ENCODE data around the gene ARL16. TPM values are rescaled to one million over a fixed set of nuclear protein-coding genes. Genes with fewer than 3 reads are reported as not detected.

The ARL16 gene
- total and polyA plus RNA-seq, 9 donors: 22.8 to 55.5 (median 31.1) TPM

DNA sequence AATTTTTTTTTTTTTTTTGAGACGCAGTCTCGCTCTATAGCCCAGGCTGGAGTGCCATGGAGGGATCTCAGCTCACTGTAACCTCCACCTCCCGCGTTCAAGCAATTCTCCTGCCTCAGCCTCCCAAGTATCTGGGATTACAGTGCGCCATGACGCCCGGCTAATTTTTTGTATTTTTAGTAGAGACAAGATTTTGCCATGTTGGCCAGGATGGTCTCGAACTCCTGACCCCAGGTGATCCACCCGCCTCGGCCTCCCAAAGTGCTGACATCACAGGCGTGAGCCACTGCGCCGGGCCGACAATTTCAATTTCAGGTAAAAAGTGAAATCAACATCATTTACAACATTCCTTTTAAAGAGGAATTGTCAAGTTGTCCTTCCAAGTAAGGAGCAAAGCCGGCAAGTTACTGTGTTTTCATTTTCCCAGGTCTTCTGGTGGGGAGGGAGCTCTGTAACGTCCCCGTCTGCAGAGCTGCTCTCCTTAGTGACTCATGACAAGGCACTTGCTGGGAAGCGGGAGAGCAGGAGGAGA, 47.6 kb downstream of the ARL16 start:
- no peaks in the 10 kb centered on the region for H3K36me3 ChIP-seq
- intact Hi-C loops (cut with DNase I): no loop called here
- peak overlapping the region in 1 of 2 donors; percentile 59 for H3K27ac ChIP-seq
- H3K27me3 ChIP-seq: no peaks in the 10 kb centered on the region
- H3K9me3 ChIP-seq: no peaks in the 10 kb centered on the region
- peak overlapping the region; percentile 84 for H3K4me3 ChIP-seq
- H3K4me1 ChIP-seq (ENCODE audit: insufficient read depth): peaks cover 9% of the 10 kb centered on the region
- WGBS, 3 donors: 26 to 35% (median 27%) methylated on average over 18 of the region's 18 CpGs
- TF ChIP-seq POLR2A (IDR thresholded peaks at IDR 0.05) (no peak), CTCF (IDR thresholded peaks at IDR 0.05) (no peak)
- no peak for DNase-seq

DNA sequence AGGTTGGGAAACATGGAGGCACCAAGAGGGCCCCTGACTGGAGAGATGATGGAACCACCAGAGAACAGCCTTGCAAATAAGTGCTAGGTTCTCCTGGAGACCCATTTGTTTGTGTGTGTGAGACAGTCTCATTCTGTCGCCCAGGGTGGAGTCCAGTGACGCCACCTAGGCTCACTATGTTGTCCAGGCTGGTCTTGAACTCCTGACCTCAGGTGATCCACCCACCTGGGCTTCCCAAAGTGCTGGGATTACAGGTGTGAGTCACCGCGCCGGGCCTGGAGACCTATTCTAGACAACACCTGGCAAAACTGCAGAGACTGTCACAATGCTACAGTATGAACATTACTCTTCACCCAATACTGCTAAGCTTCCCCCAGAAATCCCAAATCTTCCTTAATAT, 48.2 kb downstream of the ARL16 start:
- Histone ChIP-seq H3K27me3 (no peaks in the 10 kb centered on the region), H3K4me3 (peak overlapping the region; percentile 84), H3K9me3 (no peaks in the 10 kb centered on the region), H3K36me3 (no peaks in the 10 kb centered on the region), H3K4me1 (ENCODE audit: insufficient read depth) (peaks cover 9% of the 10 kb centered on the region), H3K27ac (no peak overlapping the region)
- WGBS, 3 donors: 86 to 97% (median 90%) methylated on average over 5 of the region's 5 CpGs
- intact Hi-C loops (cut with DNase I): no loop called here
- no peak for DNase-seq
- no peak for TF ChIP-seq CTCF (IDR thresholded peaks at IDR 0.05)
- no peak for TF ChIP-seq EP300 (IDR thresholded peaks at IDR 0.05)
- TF ChIP-seq POLR2A (IDR thresholded peaks at IDR 0.05): no peak

DNA sequence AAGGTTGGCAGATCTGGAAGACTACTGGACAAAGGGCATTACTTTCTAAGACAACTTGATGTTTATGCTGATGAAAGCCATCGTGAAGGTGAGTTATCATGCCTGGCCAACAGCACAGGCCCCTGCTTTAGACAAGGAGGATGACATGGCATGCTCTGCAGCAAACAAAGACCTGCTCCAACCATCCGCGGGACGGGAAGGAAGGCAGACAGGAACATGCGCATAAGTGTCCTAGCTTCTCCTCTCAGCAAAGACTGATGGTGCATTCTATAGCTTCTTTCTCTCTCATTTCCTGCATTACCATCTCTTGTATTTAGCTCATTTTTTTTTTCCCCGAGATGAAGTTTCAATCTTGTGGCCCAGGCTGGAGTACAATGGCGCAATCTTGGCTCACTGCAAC, 52.1 kb downstream of the ARL16 start:
- TF ChIP-seq CTCF (IDR thresholded peaks at IDR 0.05): no peak
- TF ChIP-seq POLR2A (IDR thresholded peaks at IDR 0.05): no peak
- no peak for TF ChIP-seq EP300 (IDR thresholded peaks at IDR 0.05)
- Histone ChIP-seq H3K4me1 (ENCODE audit: insufficient read depth) (peaks cover 6% of the 10 kb centered on the region), H3K27me3 (no peaks in the 10 kb centered on the region), H3K36me3 (no peaks in the 10 kb centered on the region), H3K27ac (no peak overlapping the region), H3K9me3 (no peaks in the 10 kb centered on the region), H3K4me3 (no peak overlapping the region)
- DNase-seq: no peak
- intact Hi-C loops (cut with DNase I): no loop called here
- 77 to 85% (median 82%) methylated on average over 7 of the region's 7 CpGs for WGBS, 3 donors

Small RNA genes lying within 50 kb of the gene (microRNA-seq; reads per million reads assigned to microRNA genes)
- 0 reads per million in 3 donors for gene MIR6786

Small RNA genes lying within 50 kb of the gene (small RNA-seq; reads per million reads assigned to genes)
- gene MIR6786: not detected

Other genes starting within 250 kb of the ARL16 start
- gene ACTG1, start 171.0 kb downstream of the ARL16 start, total RNA-seq: 1,000 to 10,000 TPM; 3,016 to 5,681 (median 4,174) TPM
- gene ACTG1, start 171.0 kb downstream of the ARL16 start, polyA plus RNA-seq: 1,000 to 10,000 TPM; 1,825 to 3,391 TPM
- gene FSCN2, start 155.4 kb downstream of the ARL16 start, total RNA-seq: 1 to 10 TPM; 1.8 to 6.4 (median 3.9) TPM
- 1 to 10 TPM in 1 of 2 donors, under 1 TPM in 1; 0.13 to 1.6 TPM for gene FSCN2, start 155.4 kb downstream of the ARL16 start, polyA plus RNA-seq
- 10 to 100 TPM; 14.9 to 29.1 (median 25.1) TPM for gene FAAP100, start 131.4 kb downstream of the ARL16 start, total RNA-seq
- gene FAAP100, start 131.4 kb downstream of the ARL16 start, polyA plus RNA-seq: 10 to 100 TPM in 1 of 2 donors, under 1 TPM in 1; 0.77 to 19.7 TPM
- gene NPLOC4, start 46.7 kb downstream of the ARL16 start, total RNA-seq: 10 to 100 TPM; 24.4 to 76.0 (median 56.3) TPM
- gene NPLOC4, start 46.7 kb downstream of the ARL16 start, polyA plus RNA-seq: 10 to 100 TPM; 25.4 to 84.8 TPM
- 1 to 10 TPM in 4 of 7 donors, under 1 TPM in 3; 0.73 to 3.3 (median 1.2) TPM for gene TSPAN10, start 46.6 kb downstream of the ARL16 start, total RNA-seq
- 1 to 10 TPM in 1 of 2 donors, under 1 TPM in 1; 0.68 to 1.5 TPM for gene TSPAN10, start 46.6 kb downstream of the ARL16 start, polyA plus RNA-seq
- under 1 TPM in 1 of 7 donors, not detected in 6; 0.22 TPM for gene PDE6G, start 27.3 kb downstream of the ARL16 start, total RNA-seq
- 1 to 10 TPM in 1 of 2 donors, under 1 TPM in 1; 0.39 to 1.3 TPM for gene PDE6G, start 27.3 kb downstream of the ARL16 start, polyA plus RNA-seq
- 10 to 100 TPM; 14.5 to 35.7 (median 20.9) TPM for gene OXLD1, start 17.2 kb downstream of the ARL16 start, total RNA-seq
- 10 to 100 TPM in 1 of 2 donors, 1 to 10 TPM in 1; 1.7 to 32.8 TPM for gene OXLD1, start 17.2 kb downstream of the ARL16 start, polyA plus RNA-seq
- 10 to 100 TPM in 3 of 7 donors, 1 to 10 TPM in 4; 5.1 to 17.8 (median 9.4) TPM for gene CCDC137, start 17.1 kb downstream of the ARL16 start, total RNA-seq
- gene CCDC137, start 17.1 kb downstream of the ARL16 start, polyA plus RNA-seq: 10 to 100 TPM in 1 of 2 donors, 1 to 10 TPM in 1; 6.9 to 10.4 TPM
- 10 to 100 TPM; 39.1 to 91.5 (median 71.7) TPM for gene HGS, start 214 bp upstream of the ARL16 start, total RNA-seq
- 10 to 100 TPM; 73.4 to 73.9 TPM for gene HGS, start 214 bp upstream of the ARL16 start, polyA plus RNA-seq
- 10 to 100 TPM; 23.5 to 47.2 (median 39.5) TPM for gene MRPL12, start 19.6 kb upstream of the ARL16 start, total RNA-seq
- 10 to 100 TPM; 12.9 to 36.8 TPM for gene MRPL12, start 19.6 kb upstream of the ARL16 start, polyA plus RNA-seq
- 1 to 10 TPM; 2.4 to 9.8 (median 7.9) TPM for gene SLC25A10, start 28.5 kb upstream of the ARL16 start, total RNA-seq
- gene SLC25A10, start 28.5 kb upstream of the ARL16 start, polyA plus RNA-seq: 1 to 10 TPM in 1 of 2 donors, under 1 TPM in 1; 0.12 to 8.7 TPM
- gene GCGR, start 120.4 kb upstream of the ARL16 start, total RNA-seq: not detected
- gene GCGR, start 120.4 kb upstream of the ARL16 start, polyA plus RNA-seq: not detected
- gene MCRIP1, start 149.5 kb upstream of the ARL16 start, total RNA-seq: 100 to 1,000 TPM in 3 of 7 donors, 10 to 100 TPM in 4; 81.1 to 135 (median 97.0) TPM
- 100 to 1,000 TPM in 1 of 2 donors, under 1 TPM in 1; 0.30 to 129 TPM for gene MCRIP1, start 149.5 kb upstream of the ARL16 start, polyA plus RNA-seq
- gene PPP1R27, start 151.3 kb upstream of the ARL16 start, total RNA-seq: not detected
- gene PPP1R27, start 151.3 kb upstream of the ARL16 start, polyA plus RNA-seq: under 1 TPM in 1 of 2 donors, not detected in 1; 0.22 TPM
- 100 to 1,000 TPM; 230 to 435 (median 312) TPM for gene P4HB, start 176.7 kb upstream of the ARL16 start, total RNA-seq
- gene P4HB, start 176.7 kb upstream of the ARL16 start, polyA plus RNA-seq: 1,000 to 10,000 TPM in 1 of 2 donors, 100 to 1,000 TPM in 1; 222 to 2,080 TPM
- 100 to 1,000 TPM in 6 of 7 donors, 10 to 100 TPM in 1; 52.0 to 455 (median 318) TPM for gene ARHGDIA, start 187.5 kb upstream of the ARL16 start, total RNA-seq
- 100 to 1,000 TPM in 1 of 2 donors, 10 to 100 TPM in 1; 65.8 to 158 TPM for gene ARHGDIA, start 187.5 kb upstream of the ARL16 start, polyA plus RNA-seq
- gene ALYREF, start 207.8 kb upstream of the ARL16 start, total RNA-seq: 100 to 1,000 TPM in 1 of 7 donors, 10 to 100 TPM in 6; 27.2 to 160 (median 58.5) TPM
- gene ALYREF, start 207.8 kb upstream of the ARL16 start, polyA plus RNA-seq: 10 to 100 TPM; 14.2 to 34.1 TPM
- 100 to 1,000 TPM in 1 of 7 donors, 10 to 100 TPM in 6; 49.4 to 135 (median 81.0) TPM for gene ANAPC11, start 207.9 kb upstream of the ARL16 start, total RNA-seq
- gene ANAPC11, start 207.9 kb upstream of the ARL16 start, polyA plus RNA-seq: 100 to 1,000 TPM in 1 of 2 donors, 1 to 10 TPM in 1; 6.1 to 132 TPM
- 1 to 10 TPM in 5 of 7 donors, under 1 TPM in 2; 0.67 to 3.1 (median 1.4) TPM for gene NPB, start 218.4 kb upstream of the ARL16 start, total RNA-seq
- 1 to 10 TPM in 1 of 2 donors, under 1 TPM in 1; 0.43 to 1.3 TPM for gene NPB, start 218.4 kb upstream of the ARL16 start, polyA plus RNA-seq
- gene PCYT2, start 227.6 kb upstream of the ARL16 start, total RNA-seq: 10 to 100 TPM; 12.6 to 71.4 (median 25.7) TPM
- gene PCYT2, start 227.6 kb upstream of the ARL16 start, polyA plus RNA-seq: 10 to 100 TPM; 20.6 to 29.7 TPM
- 10 to 100 TPM; 12.6 to 17.7 (median 15.5) TPM for gene SIRT7, start 234.4 kb upstream of the ARL16 start, total RNA-seq
- gene SIRT7, start 234.4 kb upstream of the ARL16 start, polyA plus RNA-seq: 10 to 100 TPM in 1 of 2 donors, 1 to 10 TPM in 1; 3.4 to 15.2 TPM
- gene MAFG, start 243.9 kb upstream of the ARL16 start, total RNA-seq: 10 to 100 TPM; 10.6 to 21.1 (median 16.3) TPM
- gene MAFG, start 243.9 kb upstream of the ARL16 start, polyA plus RNA-seq: 10 to 100 TPM in 1 of 2 donors, 1 to 10 TPM in 1; 9.5 to 11.8 TPM

Data from ovary (tissue), 9 donors.